K562 treated with DMSO at 1 percent for 24 hours (cell line): ENCODE data around the gene GDPD3. TPM values are rescaled to one million over a fixed set of nuclear protein-coding genes. Genes with fewer than 3 reads are reported as not detected.

Source experiments
- total RNA-seq: library from RNA; unstranded; fragments of 300-600 nt; gene quantifications from 2 replicates; pipeline ENCODE4 v1.2.3, GENCODE V29; 2022; ENCODE audit warnings: low read depth; ENCODE audit not compliant: insufficient read depth

GDPD3 gene, protein sequence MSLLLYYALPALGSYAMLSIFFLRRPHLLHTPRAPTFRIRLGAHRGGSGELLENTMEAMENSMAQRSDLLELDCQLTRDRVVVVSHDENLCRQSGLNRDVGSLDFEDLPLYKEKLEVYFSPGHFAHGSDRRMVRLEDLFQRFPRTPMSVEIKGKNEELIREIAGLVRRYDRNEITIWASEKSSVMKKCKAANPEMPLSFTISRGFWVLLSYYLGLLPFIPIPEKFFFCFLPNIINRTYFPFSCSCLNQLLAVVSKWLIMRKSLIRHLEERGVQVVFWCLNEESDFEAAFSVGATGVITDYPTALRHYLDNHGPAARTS
- total RNA-seq, result 1.1 and 2.0 TPM in 2 replicates

DNA sequence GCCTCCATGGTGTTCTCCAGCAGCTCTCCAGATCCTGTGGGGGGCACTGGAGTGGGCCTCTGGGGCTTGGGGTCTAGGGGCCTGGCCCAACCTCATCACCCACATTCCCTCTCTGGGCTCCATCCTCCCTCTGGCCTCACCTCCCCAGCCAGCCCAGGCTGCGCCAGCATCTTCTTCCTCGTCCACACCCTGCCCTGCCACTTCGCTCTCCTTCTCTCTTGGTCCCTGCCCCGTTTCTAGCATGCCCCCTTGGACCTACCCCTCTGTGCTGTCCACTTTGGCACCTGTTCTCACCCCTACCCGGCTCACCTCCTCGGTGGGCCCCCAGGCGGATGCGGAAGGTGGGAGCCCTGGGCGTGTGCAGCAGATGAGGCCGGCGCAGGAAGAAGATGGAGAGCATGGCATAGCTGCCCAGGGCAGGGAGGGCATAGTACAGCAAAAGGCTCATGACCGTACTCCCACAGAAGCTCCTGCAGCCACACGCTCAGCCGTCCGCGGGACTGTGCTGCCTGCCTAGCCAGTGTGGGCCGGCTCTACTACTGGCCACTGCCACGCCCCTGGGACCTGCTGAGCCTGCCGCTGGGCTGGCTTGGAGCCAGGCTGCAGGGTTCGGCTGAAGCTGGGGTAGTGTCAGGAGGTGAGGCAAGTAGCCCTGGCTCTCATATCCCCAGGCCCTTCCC lies at the start of gene GDPD3:
TSS of gene GDPD3 (minus strand) at position 507 of the 680 bp plus-strand sequence. CDS start at position 448, 59 bp downstream.

DNA sequence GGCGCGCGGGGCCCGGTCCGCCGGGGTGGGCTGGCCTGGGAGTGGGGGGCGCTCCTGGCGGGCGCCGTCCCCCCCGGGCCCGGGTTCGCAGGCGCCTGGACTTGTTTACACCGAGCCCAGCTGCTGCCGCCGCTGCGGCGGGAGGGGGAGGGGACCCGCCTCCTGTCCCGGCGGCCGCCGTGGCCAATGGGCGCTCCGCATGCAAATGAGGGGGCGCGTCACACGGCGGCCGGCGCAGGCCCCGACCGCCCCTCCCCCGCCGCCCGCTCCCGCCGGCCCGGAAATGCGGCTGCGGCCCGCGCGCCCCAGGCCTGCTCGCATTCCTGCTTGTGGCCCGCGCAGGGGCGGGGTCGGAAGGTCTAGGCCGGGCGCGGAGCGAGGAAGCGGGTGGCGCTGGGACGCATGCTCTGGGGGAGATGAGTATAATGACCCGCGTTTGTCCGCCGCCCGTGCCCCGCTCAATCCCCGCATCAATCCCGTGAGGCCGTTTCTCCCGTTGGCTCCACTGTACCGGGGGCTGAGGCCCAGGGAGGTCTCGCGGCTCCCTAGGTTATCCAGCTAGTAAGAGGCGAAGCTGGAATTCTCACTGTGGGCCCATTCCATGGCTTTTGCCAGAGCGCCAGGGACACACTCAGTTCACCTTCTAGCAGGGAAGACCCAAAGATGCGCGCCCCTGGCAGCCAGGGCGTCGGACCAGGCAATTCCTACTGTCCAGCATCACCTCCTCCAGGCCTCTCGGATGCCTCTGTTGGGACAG lies 17.1 kb downstream of the GDPD3 start, which contains the start of gene YPEL3:
TSS of gene YPEL3 (minus strand) at position 109 of the 757 bp plus-strand sequence. CDS start 731 bp downstream, outside the sequence.

DNA sequence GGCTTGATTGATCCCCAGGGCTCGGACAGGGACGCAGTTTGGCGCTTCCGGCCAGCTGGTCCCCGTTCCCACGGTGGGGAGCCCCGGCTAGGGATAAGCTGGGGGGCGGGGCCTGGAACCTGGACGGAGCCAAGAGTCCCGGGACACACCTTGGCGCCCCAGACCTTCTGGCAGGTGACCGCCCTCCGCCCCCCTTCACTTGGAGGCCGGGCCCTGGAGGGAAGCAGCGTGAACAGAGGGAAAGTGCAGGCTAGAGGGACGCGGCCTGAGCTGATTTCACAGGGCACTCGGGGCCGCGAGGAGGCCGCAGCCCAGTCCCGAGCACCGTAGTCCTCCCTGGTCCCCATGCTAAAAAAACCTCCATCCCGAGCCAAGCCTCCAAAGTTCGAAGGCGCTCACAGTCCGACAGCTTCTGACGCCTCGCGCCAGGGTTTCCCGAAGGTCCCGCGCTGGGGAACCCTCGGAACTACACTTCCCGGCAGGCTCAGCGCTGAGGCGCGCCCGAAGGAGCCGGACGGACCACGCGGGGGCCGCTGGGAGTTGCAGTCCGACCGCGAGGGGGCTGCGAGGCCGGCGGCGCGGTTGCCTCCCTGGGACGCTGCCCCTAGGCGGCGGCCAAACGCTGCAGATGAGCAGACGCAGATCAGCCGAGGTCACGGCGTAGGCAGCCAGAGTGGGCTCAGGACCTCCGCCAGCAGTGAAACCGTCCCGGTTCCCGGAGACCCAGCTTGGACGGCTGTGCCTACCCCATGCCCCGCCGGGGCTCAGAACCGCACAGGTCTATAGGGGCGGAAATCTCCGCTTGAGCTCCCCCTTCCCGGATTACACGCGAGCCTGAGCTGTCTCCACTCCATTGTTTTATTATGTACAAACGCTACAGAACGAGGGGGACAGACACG lies 21.6 kb downstream of the GDPD3 start, which contains the start of gene TBX6:
TSS of gene TBX6 (minus strand) at position 451 of the 899 bp plus-strand sequence. CDS start 731 bp downstream, outside the sequence.

GRCh38 chr16:30075503-30076275 lies 37.6 kb downstream of the GDPD3 start, which contains the start of gene PPP4C:
TSS of gene PPP4C (plus strand) at chr16:30075994. CDS start at chr16:30076378, 384 bp downstream.

DNA sequence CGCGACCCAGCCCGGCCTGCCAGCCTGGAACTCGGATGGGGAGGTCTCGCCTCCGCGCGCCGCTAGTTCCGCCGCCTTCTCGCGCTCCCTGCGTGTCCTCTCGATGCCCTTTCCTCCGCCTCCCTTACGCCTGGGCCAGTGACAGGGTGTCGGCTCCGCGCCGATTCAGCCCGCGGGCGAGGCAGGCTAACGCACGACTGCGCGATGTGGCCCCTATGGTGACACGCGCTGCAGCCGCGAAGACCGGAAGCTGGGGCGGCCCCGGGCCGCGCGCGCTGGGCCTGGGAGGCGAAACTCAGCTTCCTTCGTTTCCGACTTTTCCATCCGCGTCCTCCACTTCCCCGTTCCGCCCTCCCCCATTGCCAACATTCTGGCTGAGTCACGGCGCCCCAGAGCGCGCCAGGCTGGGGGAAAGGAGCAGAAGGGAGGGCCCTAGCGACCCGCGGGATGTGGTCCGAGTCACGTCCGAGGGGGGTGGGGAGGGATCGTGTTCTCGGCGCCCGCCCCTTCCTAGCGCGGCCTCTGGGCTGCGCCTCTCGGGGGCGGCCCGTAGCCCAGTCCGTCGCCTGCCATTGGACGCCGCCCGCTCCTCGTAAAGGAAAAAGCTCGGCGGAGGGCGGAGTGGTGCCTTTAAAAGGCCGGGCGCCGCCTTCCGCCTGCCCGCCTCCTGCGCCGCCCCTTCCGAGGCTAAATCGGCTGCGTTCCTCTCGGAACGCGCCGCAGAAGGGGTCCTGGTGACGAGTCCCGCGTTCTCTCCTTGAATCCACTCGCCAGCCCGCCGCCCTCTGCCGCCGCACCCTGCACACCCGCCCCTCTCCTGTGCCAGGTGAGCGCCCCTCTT lies 48.0 kb downstream of the GDPD3 start, which contains the start of gene ALDOA:
TSS of gene ALDOA (plus strand) at position 659 of the 841 bp plus-strand sequence. CDS start 1,138 bp downstream, outside the sequence.

Other genes starting within 250 kb of the GDPD3 start
- 5.3 and 5.8 TPM in 2 replicates for gene SEZ6L2, start 214.0 kb downstream of the GDPD3 start, total RNA-seq
- not detected in 2 replicates for gene ASPHD1, start 213.0 kb downstream of the GDPD3 start, total RNA-seq
- gene KCTD13, start 187.3 kb downstream of the GDPD3 start, total RNA-seq, result 54.5 and 59.9 TPM in 2 replicates
- gene TMEM219, start 151.5 kb downstream of the GDPD3 start, total RNA-seq, result 166 and 175 TPM in 2 replicates
- gene TAOK2, start 139.7 kb downstream of the GDPD3 start, total RNA-seq, result 72.9 and 76.9 TPM in 2 replicates
- gene HIRIP3, start 117.9 kb downstream of the GDPD3 start, total RNA-seq, result 39.9 and 49.8 TPM in 2 replicates
- gene INO80E, start 117.3 kb downstream of the GDPD3 start, total RNA-seq, result 122 and 141 TPM in 2 replicates
- gene DOC2A, start 102.5 kb downstream of the GDPD3 start, total RNA-seq, result 2.0 and 3.4 TPM in 2 replicates
- gene C16orf92, start 90.3 kb downstream of the GDPD3 start, total RNA-seq, result not detected in 2 replicates
- gene TLCD3B, start 82.3 kb downstream of the GDPD3 start, total RNA-seq, result 1.1 and 1.7 TPM in 2 replicates
- 2,402 and 2,593 TPM in 2 replicates for gene ALDOA, start 47.8 kb downstream of the GDPD3 start, total RNA-seq
- gene PPP4C, start 37.5 kb downstream of the GDPD3 start, total RNA-seq, result 317 and 345 TPM in 2 replicates
- gene TBX6, start 21.6 kb downstream of the GDPD3 start, total RNA-seq, result 0.20 and 0.37 TPM in 2 replicates
- gene YPEL3, start 17.3 kb downstream of the GDPD3 start, total RNA-seq, result 136 and 153 TPM in 2 replicates
- gene MAPK3, start 9.7 kb upstream of the GDPD3 start, total RNA-seq, result 68.6 and 68.7 TPM in 2 replicates
- gene CORO1A, start 70.1 kb upstream of the GDPD3 start, total RNA-seq, result 61.6 and 77.8 TPM in 2 replicates
- 55.1 and 63.9 TPM in 2 replicates for gene BOLA2B, start 80.1 kb upstream of the GDPD3 start, total RNA-seq
- 90.4 and 95.5 TPM in 2 replicates for gene SLX1A, start 80.3 kb upstream of the GDPD3 start, total RNA-seq
- gene SULT1A3, start 85.7 kb upstream of the GDPD3 start, total RNA-seq, result 4.1 TPM in 1 of 2 replicates, not detected in the other
- 0.41 and 1.0 TPM in 2 replicates for gene NPIPB13, start 134.9 kb upstream of the GDPD3 start, total RNA-seq
- 40.1 and 42.1 TPM in 2 replicates for gene CD2BP2, start 241.8 kb upstream of the GDPD3 start, total RNA-seq